ENCODE measurements around the gene PRR30. TPM values are rescaled to one million over a fixed set of nuclear protein-coding genes. Genes with fewer than 3 reads are reported as not detected.

Gene PRR30
- total RNA-seq, 1 donor from 2014 or later: not detected

DNA sequence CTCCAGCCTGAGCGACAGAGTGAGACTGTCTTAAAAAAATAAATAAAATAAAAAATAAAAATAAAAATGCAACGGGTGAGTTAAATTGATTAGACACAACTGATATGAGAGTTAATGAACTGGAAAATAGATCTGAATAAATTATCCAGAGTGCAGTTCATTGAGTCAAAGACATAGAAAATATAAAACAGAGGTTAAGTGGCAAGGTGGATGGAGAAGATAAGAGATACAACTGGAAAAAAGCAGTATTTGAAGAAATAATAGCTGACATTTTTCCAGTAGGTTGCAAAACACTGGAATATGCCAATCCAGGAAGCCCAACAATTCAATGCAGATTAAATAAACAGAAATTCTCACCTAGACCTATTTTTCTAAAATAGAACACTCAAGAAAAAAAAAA lies 31.0 kb downstream of the PRR30 start:
- no peak for DNase-seq (ENCODE audit: low read depth, low spot score)
- Mint-ChIP-seq H3K27me3 (ENCODE audit: low read depth) (peaks cover 9% of the 10 kb centered on the region), H3K4me1 (no peaks in the 10 kb centered on the region), H3K27ac (ENCODE audit: unreplicated experiment) (no peak overlapping the region), H3K9me3 (no peaks in the 10 kb centered on the region), H3K4me3 (no peak overlapping the region), H3K36me3 (ENCODE audit: low read depth) (no peaks in the 10 kb centered on the region)
- TF ChIP-seq, protein P1, sequence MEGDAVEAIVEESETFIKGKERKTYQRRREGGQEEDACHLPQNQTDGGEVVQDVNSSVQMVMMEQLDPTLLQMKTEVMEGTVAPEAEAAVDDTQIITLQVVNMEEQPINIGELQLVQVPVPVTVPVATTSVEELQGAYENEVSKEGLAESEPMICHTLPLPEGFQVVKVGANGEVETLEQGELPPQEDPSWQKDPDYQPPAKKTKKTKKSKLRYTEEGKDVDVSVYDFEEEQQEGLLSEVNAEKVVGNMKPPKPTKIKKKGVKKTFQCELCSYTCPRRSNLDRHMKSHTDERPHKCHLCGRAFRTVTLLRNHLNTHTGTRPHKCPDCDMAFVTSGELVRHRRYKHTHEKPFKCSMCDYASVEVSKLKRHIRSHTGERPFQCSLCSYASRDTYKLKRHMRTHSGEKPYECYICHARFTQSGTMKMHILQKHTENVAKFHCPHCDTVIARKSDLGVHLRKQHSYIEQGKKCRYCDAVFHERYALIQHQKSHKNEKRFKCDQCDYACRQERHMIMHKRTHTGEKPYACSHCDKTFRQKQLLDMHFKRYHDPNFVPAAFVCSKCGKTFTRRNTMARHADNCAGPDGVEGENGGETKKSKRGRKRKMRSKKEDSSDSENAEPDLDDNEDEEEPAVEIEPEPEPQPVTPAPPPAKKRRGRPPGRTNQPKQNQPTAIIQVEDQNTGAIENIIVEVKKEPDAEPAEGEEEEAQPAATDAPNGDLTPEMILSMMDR (conservative IDR thresholded peaks at IDR 0.05): no peak

DNA sequence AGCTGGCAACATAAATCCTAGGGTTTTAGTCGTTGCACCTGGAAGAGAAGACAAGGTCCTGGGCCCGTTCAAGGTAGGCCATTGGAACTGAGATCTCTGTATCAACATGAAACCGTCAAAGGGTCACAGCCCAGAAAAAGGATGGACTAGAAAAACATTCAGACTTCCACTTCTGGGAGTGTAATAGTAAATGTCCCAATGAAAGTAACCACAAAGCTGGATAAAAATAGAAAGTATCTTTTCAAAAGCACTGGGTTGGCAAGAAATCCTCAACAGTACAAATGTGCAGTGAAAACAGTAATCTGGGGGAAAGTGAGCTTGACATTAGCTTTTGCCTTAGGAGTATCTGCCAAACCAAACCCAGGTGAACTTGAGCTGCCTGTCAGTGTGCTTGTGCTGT lies 33.2 kb downstream of the PRR30 start:
- Mint-ChIP-seq H3K4me3 (no peak overlapping the region), H3K36me3 (ENCODE audit: low read depth) (no peaks in the 10 kb centered on the region), H3K4me1 (no peaks in the 10 kb centered on the region), H3K27ac (ENCODE audit: unreplicated experiment) (no peak overlapping the region), H3K27me3 (ENCODE audit: low read depth) (peaks cover 6% of the 10 kb centered on the region), H3K9me3 (no peaks in the 10 kb centered on the region)
- no peak for DNase-seq (ENCODE audit: low read depth, low spot score)
- TF ChIP-seq, protein P1 (conservative IDR thresholded peaks at IDR 0.05): no peak

DNA sequence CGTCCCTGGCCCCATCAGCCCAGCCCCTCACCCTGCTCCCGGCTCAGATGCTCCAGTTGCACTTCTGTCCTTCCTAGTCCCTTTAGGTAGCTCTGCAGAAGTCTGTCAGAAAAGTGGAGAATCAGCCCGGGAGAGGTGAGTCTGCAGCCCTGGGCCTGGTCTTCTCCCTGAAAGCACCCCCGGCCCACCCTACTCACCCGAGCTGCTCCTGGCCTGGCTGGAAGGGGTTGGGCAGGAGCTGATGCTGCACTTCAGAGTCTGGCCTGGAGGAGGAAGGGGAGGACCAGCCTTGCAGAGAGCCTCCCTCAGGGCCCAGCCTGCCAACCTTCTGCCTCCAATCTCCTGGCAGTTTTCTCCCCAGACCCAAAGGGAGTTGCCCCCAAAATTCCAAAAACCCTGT lies 36.9 kb downstream of the PRR30 start:
- TF ChIP-seq, protein P1 (conservative IDR thresholded peaks at IDR 0.05): no peak
- Mint-ChIP-seq H3K9me3 (no peaks in the 10 kb centered on the region), H3K4me1 (no peaks in the 10 kb centered on the region), H3K4me3 (no peak overlapping the region), H3K27ac (ENCODE audit: unreplicated experiment) (no peak overlapping the region), H3K36me3 (ENCODE audit: low read depth) (no peaks in the 10 kb centered on the region), H3K27me3 (ENCODE audit: low read depth) (peaks cover 6% of the 10 kb centered on the region)
- no peak for DNase-seq (ENCODE audit: low read depth, low spot score)

DNA sequence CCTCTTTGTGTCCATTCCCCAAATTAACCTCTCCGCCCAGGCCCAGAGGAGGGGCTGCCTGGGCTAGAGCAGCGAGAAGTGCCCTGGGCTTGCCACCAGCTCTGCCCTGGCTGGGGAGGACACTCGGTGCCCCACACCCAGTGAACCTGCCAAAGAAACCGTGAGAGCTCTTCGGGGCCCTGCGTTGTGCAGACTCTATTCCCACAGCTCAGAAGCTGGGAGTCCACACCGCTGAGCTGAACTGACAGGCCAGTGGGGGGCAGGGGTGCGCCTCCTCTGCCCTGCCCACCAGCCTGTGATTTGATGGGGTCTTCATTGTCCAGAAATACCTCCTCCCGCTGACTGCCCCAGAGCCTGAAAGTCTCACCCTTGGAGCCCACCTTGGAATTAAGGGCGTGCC lies 39.2 kb downstream of the PRR30 start:
- Mint-ChIP-seq H3K9me3 (no peaks in the 10 kb centered on the region), H3K36me3 (ENCODE audit: low read depth) (no peaks in the 10 kb centered on the region), H3K4me3 (no peak overlapping the region), H3K27me3 (ENCODE audit: low read depth) (no peaks in the 10 kb centered on the region), H3K4me1 (peaks cover 11% of the 10 kb centered on the region), H3K27ac (ENCODE audit: unreplicated experiment) (no peak overlapping the region)
- DNase-seq (ENCODE audit: low read depth, low spot score): no peak
- TF ChIP-seq, protein P1 (conservative IDR thresholded peaks at IDR 0.05): no peak

DNA sequence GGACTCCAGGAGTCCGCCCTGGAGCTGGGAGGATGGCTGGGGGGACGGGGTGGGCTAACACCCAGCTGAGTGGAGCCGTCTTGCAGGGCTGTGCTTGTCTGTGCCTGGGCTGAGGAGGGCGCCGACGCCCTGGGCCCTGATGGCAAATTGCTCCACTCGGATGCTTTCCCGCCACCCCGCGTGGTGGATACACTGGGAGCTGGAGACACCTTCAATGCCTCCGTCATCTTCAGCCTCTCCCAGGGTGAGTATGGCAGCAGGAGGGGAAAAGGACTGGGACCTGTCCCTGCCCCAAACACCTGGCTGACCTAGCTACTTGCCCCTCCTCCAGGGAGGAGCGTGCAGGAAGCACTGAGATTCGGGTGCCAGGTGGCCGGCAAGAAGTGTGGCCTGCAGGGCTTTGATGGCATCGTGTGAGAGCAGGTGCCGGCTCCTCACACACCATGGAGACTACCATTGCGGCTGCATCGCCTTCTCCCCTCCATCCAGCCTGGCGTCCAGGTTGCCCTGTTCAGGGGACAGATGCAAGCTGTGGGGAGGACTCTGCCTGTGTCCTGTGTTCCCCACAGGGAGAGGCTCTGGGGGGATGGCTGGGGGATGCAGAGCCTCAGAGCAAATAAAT lies 39.8 kb downstream of the PRR30 start:
- TF ChIP-seq, protein P1 (conservative IDR thresholded peaks at IDR 0.05): no peak

More for the DNA sequence above, 39.8 kb downstream of the PRR30 start:
- Mint-ChIP-seq H3K4me3 (no peak overlapping the region), H3K27me3 (ENCODE audit: low read depth) (no peaks in the 10 kb centered on the region), H3K4me1 (peaks cover 11% of the 10 kb centered on the region), H3K36me3 (ENCODE audit: low read depth) (no peaks in the 10 kb centered on the region), H3K9me3 (no peaks in the 10 kb centered on the region), H3K27ac (ENCODE audit: unreplicated experiment) (no peak overlapping the region)
- no peak for DNase-seq (ENCODE audit: low read depth, low spot score)
